ENCODE measurements around the gene MDH1B.
"Not testable (repeated sequence)": the region's sequence is repeated elsewhere in the genome, so short reads cannot be mapped to it uniquely, and the experiment has no call there.

MDH1B gene

DNA sequence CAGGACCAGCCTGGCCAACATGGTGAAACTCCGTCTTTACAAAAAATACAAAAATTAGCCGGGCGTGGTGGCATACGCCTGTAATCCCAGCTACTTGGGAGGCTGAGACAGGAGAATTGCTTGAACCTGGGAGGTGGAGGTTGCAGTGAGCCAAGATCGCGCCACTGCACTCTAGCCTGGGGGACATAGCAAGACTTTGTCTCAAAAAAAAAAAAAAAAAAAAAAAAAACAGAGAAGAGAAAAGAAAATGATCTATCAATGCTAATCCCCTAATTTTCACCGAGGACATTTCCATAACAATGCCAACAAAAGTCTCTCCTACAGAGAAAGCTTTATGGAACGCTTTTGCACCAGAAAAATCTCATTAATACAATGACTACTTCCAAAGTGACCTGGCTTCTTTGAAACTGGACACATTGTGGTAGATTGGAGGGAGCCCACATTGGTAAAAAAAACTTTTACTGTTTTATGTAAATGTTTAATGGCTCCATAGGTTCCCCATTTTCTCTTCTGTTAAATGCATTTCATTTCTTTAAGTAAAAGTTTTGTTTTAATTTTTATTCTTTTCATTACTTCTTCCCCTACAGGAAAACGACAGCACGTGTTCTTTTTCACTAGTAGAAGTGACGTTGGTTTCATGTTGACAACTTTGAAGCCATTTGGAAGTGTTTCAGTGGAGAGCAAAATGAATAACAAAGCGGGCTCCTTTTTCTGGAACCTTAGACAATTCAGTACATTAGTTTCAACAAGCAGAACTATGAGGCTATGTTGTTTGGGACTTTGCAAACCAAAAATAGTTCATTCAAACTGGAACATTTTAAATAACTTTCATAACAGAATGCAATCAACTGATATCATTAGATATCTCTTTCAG is 1.2 kb upstream of the MDH1B start:
- DNase-seq, result no peak

DNA sequence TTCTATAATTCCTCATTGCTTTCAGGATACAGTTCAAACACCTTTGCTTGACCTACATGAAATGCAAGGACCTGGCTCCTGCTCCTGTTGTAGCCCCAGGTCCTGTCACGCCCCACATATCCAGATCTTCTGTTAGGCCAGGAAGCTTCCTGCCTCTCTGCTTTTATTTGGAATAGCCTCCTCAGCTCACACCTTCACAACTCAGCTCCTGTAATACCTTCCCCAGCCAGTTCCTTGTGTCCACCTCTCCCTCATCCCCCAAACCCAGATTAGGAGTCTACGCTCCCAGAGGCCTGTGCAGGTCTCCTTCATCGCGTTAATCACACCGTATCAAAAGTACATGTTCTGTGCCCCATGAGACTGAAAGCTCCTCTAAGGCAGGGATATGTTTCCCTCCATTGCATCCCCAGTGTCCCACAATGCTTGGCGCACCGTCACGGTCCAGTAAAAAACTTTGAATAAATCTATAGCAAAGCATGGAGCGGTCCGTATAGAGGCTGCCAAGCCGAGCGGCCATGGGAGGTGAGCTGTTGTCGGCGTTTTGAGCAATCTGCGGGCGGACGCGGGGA is 371 bp downstream of the MDH1B start:
- DNase-seq, result no peak

DNA sequence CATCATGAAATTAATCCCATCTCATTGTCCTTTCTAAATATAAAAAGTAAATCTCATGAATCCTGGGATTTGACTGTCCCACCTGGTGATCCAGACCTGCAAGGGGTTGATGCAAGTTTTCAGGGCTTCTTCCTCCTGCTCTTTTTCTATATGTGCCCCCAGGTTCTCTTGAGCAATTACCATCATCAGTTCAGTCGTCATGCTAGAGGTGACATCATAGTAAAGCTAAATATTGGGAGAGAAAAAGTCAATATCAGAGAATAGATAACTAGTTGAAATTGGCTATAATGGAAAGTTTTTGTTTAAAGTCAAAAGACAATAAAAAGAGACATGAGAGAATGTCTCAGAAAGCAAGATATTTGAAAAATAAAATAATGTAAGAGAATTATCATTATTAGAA is 8.3 kb downstream of the MDH1B start:
- DNase-seq, result no peak

DNA sequence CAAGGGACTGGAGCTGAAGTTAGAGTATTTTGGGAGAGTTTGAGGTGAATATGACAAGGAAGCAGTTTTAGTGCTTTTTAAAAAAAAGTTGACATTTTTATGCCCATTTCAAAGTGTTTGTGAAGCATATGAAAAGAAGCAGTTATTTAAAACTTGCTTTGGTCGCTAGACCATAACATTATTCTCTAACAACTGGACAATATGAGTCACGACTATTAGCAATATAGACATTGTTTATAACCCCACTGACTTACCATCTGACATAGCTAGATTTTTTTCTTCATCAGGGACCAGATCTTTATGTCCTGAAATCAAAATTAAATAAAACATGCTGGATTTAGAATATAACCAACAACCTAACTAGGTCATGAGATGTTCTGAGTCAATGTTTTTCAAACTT is 24.3 kb downstream of the MDH1B start:
- no peak for DNase-seq

DNA sequence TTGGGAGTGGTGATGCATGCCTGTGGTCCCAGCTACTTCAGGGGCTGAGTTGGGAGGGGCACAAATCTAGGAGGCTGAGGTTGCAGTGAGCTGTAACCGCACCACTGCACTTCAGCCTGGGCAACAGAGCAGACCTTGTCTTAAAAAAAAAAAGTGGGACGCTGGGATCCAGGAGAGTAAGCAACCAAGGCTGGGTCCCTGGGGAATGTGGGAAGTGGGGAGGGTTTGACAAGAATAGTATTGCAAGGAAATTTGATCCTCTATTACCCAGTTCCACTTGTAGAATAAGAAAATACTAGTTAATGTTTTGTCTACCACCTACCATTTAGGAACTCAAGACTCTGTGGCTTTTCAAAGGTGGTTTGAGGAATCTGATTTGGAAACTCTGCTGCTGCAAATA is 25.9 kb downstream of the MDH1B start:
- DNase-seq, result no peak

DNA sequence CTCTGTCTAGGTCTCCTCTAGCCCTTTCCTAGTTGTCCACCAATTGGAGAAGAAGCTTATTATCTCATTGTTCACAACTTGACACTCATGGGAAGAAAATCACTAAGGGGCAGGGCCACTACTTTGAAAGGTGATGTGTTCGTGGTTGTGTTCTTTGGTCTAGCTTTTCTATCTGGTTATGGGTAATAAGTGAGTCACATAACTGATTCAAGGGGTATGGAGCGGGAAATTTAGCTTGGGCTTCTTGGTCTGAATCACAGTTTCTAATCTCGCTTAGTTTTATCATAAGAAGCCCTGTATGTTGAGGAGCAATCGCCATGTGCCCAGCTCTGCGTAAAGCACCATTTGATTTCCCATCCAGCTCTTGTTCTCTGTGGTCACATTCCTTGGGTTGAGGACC is 28.2 kb downstream of the MDH1B start:
- DNase-seq, result no peak

DNA sequence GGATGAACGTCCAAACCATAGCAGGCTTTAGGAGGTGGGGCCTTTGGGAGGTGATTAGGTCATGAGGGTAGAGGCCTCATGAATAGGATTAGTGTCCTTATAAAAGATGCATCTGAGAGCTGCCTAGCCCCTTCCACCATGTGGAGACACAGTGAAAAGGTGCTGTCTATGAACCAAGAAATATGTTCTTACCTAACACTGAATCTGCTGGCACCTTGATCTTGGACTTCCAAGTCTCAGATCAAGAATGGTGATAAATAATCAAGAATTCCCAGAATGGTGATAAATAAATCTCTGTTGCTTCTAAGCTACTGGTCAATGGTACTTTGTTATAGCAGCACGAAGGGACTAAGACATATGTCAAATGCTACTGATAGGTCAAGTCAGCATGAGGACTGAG is 31.8 kb downstream of the MDH1B start:
- DNase-seq, result no peak

DNA sequence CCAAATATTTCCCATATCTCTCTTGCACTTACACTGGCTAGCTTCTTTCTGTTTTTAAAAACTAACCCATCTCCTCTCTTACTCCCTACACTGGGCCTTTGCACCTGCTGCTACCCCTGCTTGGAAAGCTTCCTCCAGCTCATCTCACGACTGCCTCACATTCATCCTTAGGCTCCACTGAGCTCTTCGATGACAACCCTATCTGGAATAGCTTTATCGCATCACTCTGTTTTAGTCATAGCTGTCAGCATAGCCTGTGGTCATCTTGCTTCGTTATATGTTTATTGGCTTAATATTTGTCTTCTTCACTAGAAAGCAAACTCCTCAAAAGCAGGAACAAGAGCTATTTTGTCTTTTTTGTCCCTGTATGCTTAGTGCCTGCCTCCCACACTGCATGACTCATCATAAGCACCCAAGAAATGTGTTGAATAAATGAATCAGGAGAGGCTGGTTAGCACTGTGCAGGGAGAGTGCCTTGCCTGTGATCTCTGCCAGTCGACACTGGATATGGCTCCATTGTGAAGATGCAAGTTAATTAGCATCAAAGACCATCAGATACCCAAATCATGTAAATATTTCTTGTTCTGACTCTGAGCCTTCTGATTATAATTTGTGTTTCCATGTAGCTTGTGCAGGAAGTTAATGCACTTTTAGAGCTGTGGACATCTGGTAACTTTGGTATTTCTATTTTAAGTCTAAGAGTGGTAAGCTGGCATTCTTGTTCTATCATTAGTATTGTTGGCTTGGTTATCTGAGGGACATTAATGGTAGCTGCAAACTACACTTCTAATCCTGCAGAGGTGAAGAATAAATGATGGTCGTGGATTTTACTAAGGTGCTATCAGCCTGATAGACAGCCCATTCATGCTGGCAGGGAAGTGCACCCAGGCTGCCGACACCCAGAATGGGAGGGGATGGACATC is 36.6 kb downstream of the MDH1B start:
- DNase-seq, result no peak

DNA sequence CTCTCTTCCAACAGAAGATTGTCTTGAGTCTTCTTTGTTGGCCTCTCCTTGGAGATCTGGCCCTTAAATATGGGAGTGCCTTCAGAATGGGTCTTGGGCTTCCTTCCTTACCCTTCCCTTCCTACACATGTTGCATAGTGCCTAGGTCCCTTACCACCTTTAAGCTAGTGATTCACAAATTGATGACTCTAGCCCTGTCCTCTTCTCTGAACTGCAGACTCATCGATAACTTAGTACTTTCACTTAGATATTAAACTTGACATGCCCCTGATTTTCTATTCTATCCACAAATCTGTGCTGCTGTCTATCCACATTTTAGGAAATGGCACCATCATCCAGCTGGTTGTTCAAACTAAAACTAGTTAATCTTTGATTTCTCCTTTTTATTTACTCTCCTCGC is 37.8 kb downstream of the MDH1B start:
- DNase-seq, result no peak

DNA sequence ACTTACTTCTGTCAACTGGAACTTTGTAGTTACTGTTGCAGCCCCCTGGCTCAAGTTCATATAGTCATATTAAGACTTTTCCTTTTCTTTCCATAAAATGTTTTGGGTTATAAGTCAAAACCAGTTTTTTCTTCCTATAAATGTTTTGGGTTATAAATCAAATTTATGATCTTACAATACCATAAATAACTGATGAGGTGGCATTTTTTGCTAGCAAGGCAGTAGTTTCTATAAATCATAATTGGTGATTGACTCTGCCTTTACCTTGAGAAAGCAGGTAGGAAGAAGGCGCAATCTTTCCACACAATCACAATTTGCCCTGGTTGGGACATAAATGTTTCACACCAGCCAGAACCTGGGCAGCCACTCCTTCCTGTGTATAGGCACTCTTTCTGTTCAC is 41.8 kb downstream of the MDH1B start:
- DNase-seq, result no peak

DNA sequence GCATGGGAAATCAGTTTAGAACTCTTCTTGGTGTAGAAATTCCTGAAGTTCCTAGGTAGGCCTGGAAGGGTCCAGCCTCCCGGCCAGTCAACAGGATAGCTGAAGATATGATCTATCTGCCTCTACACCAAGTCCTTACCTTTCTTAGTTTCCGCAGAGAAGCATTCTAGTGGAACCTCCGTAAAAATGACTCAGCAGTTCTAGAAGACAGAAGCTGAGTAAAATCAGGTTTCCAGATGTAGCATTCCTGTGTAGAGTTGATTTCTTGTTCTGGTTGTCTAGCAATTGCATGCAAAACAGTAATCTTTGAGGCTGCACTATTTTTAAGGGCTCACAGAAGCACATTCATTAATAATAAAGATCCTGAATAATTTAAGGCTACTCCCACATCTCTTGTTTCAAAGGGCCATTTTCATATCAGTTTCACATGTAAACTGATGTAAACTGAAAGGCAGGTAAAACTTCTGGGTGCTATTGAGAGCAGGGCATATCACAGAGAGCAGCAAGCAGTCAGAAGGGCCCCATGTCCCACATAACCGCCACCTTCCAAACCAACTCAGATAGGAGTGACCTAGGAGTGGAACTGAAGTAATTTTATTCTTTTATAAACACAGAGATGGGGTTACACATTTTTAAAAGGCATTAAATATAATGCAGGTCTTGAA is 43.7 kb downstream of the MDH1B start:
- no peak for DNase-seq

DNA sequence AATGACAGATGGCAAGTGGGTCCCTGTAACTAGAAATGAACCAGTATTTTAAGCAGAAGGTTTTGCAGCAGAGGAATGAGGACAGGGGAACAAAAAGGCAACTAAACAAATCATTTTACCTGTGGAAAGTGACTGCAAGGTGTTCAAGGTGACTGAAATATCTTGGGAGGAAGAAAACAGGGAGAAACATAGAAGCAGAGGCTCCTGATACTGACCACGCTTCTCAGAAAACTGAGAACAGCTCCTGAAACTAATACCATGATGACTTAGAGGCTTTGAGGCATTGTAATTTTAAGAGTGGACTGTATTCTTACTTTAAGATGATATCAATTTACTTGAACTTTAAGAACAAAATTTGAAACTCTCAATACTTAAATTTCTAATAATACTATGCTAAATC is 46.8 kb downstream of the MDH1B start, which contains the start of gene DYTN:
DYTN (minus strand) TSS at position 101 of the 400 bp plus-strand sequence. CDS start 117 bp downstream, outside the sequence.
- no peak for DNase-seq

DNA sequence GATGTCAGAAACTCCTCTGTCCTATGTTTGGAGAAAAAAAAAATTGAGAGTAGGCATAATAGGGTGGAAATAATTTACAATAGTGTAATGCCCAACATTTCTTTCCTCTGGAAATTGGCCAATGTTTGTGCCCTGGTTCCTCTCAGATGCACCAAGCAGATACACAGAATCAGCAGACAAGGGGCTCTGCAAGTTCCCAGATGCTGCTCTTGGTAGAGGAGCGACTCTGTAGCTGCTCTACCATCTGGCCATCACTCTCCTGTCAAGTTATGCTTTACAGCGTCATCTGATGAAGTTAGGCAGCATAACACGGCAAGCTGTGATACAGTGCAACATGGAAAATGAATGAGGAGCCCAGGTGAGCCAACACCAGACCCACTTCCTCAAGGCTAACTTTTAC is 48.5 kb downstream of the MDH1B start:
- no peak for DNase-seq

DNA sequence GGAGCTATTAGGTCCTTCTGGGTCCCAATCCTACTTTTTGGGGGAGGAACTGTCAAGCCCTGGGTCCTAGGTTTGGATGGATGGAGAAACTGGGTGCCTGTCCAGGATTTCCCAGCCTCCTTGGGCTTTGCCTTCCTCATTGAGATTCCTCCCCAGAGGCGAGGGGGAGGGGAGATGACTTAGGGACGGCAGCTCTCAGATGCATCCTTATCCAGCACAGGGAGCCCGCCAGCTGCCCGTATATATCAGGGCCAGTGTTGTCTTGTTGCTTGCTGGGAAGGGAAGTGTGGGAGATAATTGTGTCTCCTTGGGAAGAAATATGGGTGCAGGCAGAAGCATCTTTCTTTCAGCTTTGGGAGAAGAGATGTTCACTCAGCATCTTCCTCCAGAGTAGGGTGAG is 49.9 kb downstream of the MDH1B start:
- DNase-seq, result not testable (repeated sequence)

DNA sequence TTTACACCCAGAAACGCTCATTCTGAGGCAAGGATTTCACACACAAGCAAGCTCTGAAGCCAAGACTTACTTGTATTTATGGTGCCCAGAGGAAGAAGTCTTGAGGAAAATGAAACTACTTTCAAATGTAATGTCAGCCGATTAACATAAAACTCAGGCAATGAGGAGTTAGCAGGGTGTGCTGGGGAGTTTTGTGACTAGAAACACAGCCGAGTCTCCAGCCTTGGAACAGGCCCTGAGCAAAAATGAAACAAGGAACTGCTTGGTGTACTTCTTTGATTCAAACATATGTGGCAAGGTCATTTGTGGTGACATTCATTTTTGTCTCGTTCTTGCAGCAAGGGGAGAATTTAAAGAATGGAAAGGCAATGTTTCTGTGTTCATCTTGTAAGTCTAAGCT is 51.4 kb downstream of the MDH1B start:
- no peak for DNase-seq

DNA sequence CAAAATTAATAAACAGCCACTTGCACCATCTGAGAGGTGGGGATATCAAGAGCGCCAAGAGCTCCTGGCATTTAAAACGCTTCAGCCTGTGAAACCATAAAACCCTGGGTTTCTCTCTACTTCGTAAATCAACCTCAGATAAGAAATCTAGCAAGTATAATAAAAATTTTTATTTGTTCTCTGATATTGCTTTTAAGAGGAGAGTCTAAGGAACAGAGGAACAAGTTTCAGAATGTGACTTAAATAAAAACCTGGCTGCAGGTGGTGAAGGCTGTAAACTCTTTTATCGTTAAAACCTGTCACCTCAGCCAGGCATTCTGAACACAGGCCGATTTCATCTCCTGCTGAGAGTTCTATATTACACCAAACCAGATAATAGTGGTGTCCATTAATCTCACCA is 56.8 kb downstream of the MDH1B start:
- no peak for DNase-seq

DNA sequence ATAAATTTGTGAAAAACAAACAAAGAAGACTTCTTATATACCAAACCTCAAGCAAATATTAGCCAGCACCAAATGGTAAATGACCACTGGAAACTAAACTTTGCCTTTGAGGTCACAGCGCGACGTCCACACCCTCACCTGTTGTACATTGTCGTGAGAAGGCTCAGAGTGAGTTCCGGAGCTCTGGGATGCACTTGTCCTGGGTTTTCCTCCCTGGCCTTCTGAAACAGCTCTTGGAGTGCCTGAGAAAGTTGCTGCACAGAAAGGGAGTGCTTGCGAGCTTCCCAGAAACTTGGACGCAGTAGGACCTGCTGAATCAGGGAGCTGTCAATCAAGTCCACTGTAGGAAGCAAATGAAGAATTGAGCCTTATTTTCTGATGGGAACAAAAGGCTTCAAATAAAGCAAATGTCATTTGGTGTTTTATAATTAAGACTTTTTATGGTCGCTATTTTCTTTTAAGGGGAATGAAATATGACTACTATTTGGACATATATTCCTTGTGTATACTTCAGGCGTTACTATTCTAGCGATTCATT is 57.9 kb downstream of the MDH1B start:
- no peak for DNase-seq

DNA sequence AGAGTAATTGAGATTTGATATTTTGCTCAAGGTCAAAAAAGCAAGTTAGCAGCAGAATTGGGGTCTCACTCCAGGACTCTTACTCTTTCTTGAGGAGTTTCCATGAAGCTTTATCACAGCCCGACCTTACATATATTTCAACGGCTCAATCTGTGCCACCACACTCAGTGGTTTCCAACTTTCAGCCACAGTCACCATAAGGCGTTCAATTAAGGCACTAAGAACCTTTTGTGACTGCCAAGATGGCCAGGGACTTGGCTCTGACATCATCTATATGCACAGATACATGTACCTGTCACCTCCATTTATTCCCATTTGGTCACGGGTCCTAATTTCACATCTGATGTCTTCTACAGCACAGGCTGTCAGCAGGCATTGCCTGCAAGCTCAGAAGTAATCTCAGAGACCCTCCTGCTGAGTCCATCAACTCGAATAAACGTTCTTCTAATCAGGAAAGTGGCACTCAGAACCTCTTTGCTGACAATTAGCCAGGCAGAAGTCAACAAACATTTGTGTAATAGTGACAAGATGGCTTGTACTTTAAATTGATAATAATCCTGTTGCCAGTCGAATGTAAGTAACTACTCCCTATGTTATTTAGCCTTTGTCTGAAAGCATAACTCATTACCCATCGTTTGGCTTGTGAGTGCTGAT is 63.0 kb downstream of the MDH1B start:
- DNase-seq, result no peak

DNA sequence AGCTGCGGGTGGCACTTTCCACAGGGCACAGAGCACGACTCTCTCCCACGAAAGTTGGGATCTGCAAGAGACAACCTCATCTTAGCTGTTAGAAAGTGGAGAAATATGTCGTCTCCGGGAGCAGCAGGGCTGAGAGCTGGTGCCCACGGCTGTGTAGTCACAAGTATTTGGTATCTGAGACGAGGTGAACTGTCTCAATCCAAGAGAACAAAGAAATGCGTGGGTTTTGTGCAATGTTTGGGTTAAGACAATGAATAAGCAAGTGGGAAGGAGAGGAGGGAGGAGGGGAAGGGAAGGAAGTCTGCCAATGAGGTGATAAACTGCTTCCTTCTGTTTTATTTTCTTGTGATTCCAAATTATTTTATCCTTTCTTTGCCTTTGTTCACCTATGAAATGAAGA is 65.0 kb downstream of the MDH1B start:
- no peak for DNase-seq

DNA sequence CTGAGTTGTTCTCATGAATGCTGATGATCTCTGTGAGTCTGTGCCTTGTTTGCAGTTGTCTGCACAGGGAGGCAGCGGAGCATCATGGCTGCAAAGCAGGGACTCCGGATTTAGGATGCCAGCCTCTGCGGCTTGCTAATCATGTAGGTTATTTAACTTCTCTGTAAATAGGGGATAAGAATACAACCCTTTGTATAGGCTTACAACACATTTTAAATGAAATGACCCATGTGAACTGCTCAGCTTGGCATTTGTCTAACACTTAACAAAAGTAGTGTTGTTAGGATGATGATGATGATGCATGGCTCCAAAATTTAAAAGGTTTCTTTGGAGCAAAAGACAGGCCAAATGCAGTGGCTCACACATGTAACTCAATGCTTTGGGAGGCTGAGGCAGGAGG is 66.3 kb downstream of the MDH1B start:
- no peak for DNase-seq

DNA sequence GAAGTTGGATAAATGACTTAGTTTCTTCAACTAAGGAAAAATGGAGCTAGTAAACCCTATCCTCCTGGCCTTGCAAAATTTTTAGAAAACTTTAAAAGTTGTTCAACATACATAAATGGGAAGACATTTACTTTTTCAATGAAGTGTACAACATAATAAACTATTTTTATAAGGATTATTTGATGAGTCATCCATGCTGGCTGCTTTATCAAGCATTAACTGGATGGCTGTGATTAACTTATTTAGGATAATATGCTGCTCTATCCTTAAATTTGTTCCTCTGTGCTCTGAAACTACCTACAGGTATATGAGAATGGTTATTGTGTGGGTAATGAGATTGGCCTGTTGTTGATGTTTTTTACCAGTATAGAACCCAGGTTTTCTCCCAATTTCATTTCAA is 68.2 kb downstream of the MDH1B start:
- no peak for DNase-seq
